ENCODE data around the gene ITPR2. TPM values are rescaled to one million over a fixed set of nuclear protein-coding genes. Genes with fewer than 3 reads are reported as not detected.

Gene ITPR2
- total and polyA plus RNA-seq, 4 donors: 4.1 to 47.0 (median 26.5) TPM

DNA sequence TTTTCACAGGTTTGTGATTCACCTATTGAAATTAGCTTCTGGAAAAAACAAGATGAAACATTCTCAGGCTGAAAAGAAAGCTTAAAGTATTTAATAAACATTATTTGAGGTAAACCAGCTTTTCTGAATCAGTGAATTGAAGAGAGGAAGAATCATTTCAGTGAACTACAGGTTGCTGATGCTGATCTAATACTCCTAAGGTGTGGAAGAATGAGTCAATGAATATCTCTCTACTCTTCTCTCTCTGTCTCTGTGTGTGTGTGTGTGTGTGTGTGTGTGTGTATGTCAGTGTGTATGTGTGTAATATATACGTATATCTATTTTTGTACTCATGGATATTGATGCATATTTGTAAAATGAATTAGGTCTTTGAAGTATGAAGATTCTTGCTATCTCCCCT lies 325.4 kb downstream of the ITPR2 start:
- H3K9ac ChIP-seq (ENCODE audit: insufficient read depth in 1 of 2, low read length in 2 of 2): no peak overlapping the region
- no peaks in the 10 kb centered on the region for H3K36me3 ChIP-seq (ENCODE audit: control insufficient read depth in 4 of 4, insufficient read depth in 4 of 4, low read length in 4 of 4)
- H3K27me3 ChIP-seq (ENCODE audit: control insufficient read depth in 3 of 3, insufficient read depth in 3 of 3, low read length in 2 of 3): no peaks in the 10 kb centered on the region
- no peak overlapping the region for H3K27ac ChIP-seq (ENCODE audit: low read depth in 1 of 2, low read length in 1 of 2)
- DNase-seq: no peak
- peaks cover 0 to 3% (median 0%) of the 10 kb centered on the region in 5 donors for H3K4me1 ChIP-seq (ENCODE audit: control insufficient read depth in 5 of 5, insufficient read depth in 5 of 5, low read length in 5 of 5)
- H3K9me3 ChIP-seq (ENCODE audit: control insufficient read depth in 4 of 4, insufficient read depth in 3 of 4, low read length in 3 of 4): no peaks in the 10 kb centered on the region
- H3K4me3 ChIP-seq: no peak overlapping the region
- 94 to 95% methylated on average over 1 of the region's 1 CpG for WGBS, 2 donors
- no peak for TF ChIP-seq CTCF (IDR thresholded peaks at IDR 0.05; ENCODE audit: control extremely low read depth, extremely low read depth)
- ATAC-seq (ENCODE audit: insufficient read depth, low FRiP score): no peak

GRCh38 chr12:26499979-26500640 lies 332.9 kb downstream of the ITPR2 start:
- Histone ChIP-seq H3K4me3 (no peak overlapping the region), H3K27ac (ENCODE audit: low read depth in 1 of 2, low read length in 1 of 2) (no peak overlapping the region), H3K36me3 (ENCODE audit: control insufficient read depth in 4 of 4, insufficient read depth in 4 of 4, low read length in 4 of 4) (peaks cover 0 to 1% (median 0%) of the 10 kb centered on the region in 4 donors), H3K9me3 (ENCODE audit: control insufficient read depth in 4 of 4, insufficient read depth in 3 of 4, low read length in 3 of 4) (no peaks in the 10 kb centered on the region), H3K27me3 (ENCODE audit: control insufficient read depth in 3 of 3, insufficient read depth in 3 of 3, low read length in 2 of 3) (no peaks in the 10 kb centered on the region), H3K9ac (ENCODE audit: insufficient read depth in 1 of 2, low read length in 2 of 2) (no peak overlapping the region), H3K4me1 (ENCODE audit: control insufficient read depth in 5 of 5, insufficient read depth in 5 of 5, low read length in 5 of 5) (no peaks in the 10 kb centered on the region)
- DNase-seq (no peak), ATAC-seq (ENCODE audit: insufficient read depth, low FRiP score) (no peak)
- WGBS, 2 donors: 92 to 97% methylated on average over 1 of the region's 1 CpG
- no peak for TF ChIP-seq CTCF (IDR thresholded peaks at IDR 0.05; ENCODE audit: control extremely low read depth, extremely low read depth)

GRCh38 chr12:26496170-26496569 lies 336.8 kb downstream of the ITPR2 start:
- DNase-seq (no peak), ATAC-seq (ENCODE audit: insufficient read depth, low FRiP score) (no peak)
- H3K9me3 ChIP-seq (ENCODE audit: control insufficient read depth in 4 of 4, insufficient read depth in 3 of 4, low read length in 3 of 4): no peaks in the 10 kb centered on the region
- H3K27ac ChIP-seq (ENCODE audit: low read depth in 1 of 2, low read length in 1 of 2): no peak overlapping the region
- H3K4me1 ChIP-seq (ENCODE audit: control insufficient read depth in 5 of 5, insufficient read depth in 5 of 5, low read length in 5 of 5): peaks cover 0 to 2% (median 0%) of the 10 kb centered on the region in 5 donors
- WGBS, 2 donors: 56 to 91% methylated on average over 1 of the region's 1 CpG
- no peaks in the 10 kb centered on the region for H3K27me3 ChIP-seq (ENCODE audit: control insufficient read depth in 3 of 3, insufficient read depth in 3 of 3, low read length in 2 of 3)
- no peak for TF ChIP-seq CTCF (IDR thresholded peaks at IDR 0.05; ENCODE audit: control extremely low read depth, extremely low read depth)
- H3K9ac ChIP-seq (ENCODE audit: insufficient read depth in 1 of 2, low read length in 2 of 2): no peak overlapping the region
- H3K36me3 ChIP-seq (ENCODE audit: control insufficient read depth in 4 of 4, insufficient read depth in 4 of 4, low read length in 4 of 4): peaks cover 0 to 15% (median 1%) of the 10 kb centered on the region in 4 donors
- H3K4me3 ChIP-seq: no peak overlapping the region

- Histone ChIP-seq H3K4me3 (no peak overlapping the region), H3K27me3 (ENCODE audit: control insufficient read depth in 3 of 3, insufficient read depth in 3 of 3, low read length in 2 of 3) (no peaks in the 10 kb centered on the region), H3K4me1 (ENCODE audit: control insufficient read depth in 5 of 5, insufficient read depth in 5 of 5, low read length in 5 of 5) (peaks cover 0 to 2% (median 0%) of the 10 kb centered on the region in 5 donors), H3K27ac (ENCODE audit: low read depth in 1 of 2, low read length in 1 of 2) (no peak overlapping the region), H3K36me3 (ENCODE audit: control insufficient read depth in 4 of 4, insufficient read depth in 4 of 4, low read length in 4 of 4) (peaks cover 0 to 19% (median 2%) of the 10 kb centered on the region in 4 donors), H3K9me3 (ENCODE audit: control insufficient read depth in 4 of 4, insufficient read depth in 3 of 4, low read length in 3 of 4) (no peaks in the 10 kb centered on the region), H3K9ac (ENCODE audit: insufficient read depth in 1 of 2, low read length in 2 of 2) (no peak overlapping the region)
- DNase-seq: no peak
- 69 to 82% methylated on average over 3 of the region's 3 CpGs for WGBS, 2 donors
- ATAC-seq (ENCODE audit: insufficient read depth, low FRiP score): no peak
- TF ChIP-seq CTCF (IDR thresholded peaks at IDR 0.05; ENCODE audit: control extremely low read depth, extremely low read depth): no peak
Observed at GRCh38 chr12:26493656-26494055, 339.3 kb downstream of the ITPR2 start.
